ENCODE results near the gene MR1. TPM values are rescaled to one million over a fixed set of nuclear protein-coding genes. Genes with fewer than 3 reads are reported as not detected.

Gene MR1
- total and polyA plus RNA-seq, 9 donors: 6.9 to 53.6 (median 15.5) TPM

DNA sequence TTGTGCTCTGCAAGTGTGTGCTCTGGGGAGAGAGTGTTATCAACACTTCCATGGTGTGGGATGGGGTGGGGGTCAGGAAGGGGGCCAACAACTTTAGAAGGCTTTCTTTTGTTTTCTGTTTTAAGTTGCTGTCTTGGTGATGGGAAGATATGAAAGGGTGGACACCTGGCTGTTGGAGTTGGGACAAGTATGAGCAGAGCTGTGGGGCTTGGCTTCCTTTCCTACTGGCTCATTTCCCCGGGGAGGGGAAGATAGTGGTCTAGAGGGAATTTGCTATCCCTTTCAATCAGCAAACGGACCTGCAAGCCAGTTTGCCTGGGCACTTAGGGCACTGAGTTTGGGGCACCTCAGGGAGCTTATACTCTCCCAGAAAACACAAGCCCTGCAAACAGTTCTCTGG lies 73.9 kb downstream of the MR1 start:
- H3K4me1 ChIP-seq (ENCODE audit: insufficient read depth): peaks cover 3% of the 10 kb centered on the region
- DNase-seq: no peak
- no peaks in the 10 kb centered on the region for H3K27me3 ChIP-seq
- H3K9me3 ChIP-seq: no peaks in the 10 kb centered on the region
- TF ChIP-seq CTCF (IDR thresholded peaks at IDR 0.05): no peak
- no peak for TF ChIP-seq POLR2A (IDR thresholded peaks at IDR 0.05)
- TF ChIP-seq EP300 (IDR thresholded peaks at IDR 0.05): no peak
- intact Hi-C loops (cut with DNase I): no loop called here
- H3K4me3 ChIP-seq: no peak overlapping the region
- 20 to 33% (median 23%) methylated on average over 2 of the region's 2 CpGs for whole genome bisulfite sequencing, 3 donors
- no peak overlapping the region for H3K27ac ChIP-seq
- no peaks in the 10 kb centered on the region for H3K36me3 ChIP-seq

DNA sequence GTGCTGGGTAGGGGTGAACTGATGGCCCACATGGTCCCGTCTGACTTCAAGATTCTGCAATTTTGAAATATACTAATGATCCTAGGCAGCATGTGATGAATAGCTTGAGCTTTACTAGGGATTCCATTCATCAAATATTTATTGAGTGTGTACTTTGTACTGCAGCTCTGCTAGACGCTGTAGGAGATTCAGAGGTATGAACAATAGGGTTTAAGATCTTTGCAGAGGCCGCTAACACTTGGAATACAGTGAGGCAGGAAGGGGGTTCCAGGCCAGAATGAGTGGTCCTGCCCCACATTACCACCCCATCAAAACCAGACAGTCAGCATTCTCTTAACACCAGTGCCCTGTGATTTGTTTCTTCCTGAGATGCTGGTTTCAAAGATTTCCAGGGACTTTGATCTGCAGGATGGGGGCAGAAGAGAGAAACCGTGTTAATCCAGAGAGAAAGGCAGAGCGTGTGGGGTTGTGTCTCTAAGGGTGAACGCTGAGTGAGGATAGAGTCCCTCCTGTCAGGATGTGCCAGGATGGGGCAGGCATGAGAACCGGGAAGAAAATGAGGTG lies 74.6 kb downstream of the MR1 start:
- H3K9me3 ChIP-seq: no peaks in the 10 kb centered on the region
- 77 to 84% (median 81%) methylated on average over 7 of the region's 7 CpGs for WGBS, 3 donors
- TF ChIP-seq POLR2A (IDR thresholded peaks at IDR 0.05): no peak
- no peak for TF ChIP-seq EP300 (IDR thresholded peaks at IDR 0.05)
- H3K27ac ChIP-seq: no peak overlapping the region
- H3K4me3 ChIP-seq: no peak overlapping the region
- no peak for DNase-seq
- no peaks in the 10 kb centered on the region for H3K36me3 ChIP-seq
- H3K4me1 ChIP-seq (ENCODE audit: insufficient read depth): no peaks in the 10 kb centered on the region
- H3K27me3 ChIP-seq: no peaks in the 10 kb centered on the region
- intact Hi-C loops (cut with DNase I): no loop called here

DNA sequence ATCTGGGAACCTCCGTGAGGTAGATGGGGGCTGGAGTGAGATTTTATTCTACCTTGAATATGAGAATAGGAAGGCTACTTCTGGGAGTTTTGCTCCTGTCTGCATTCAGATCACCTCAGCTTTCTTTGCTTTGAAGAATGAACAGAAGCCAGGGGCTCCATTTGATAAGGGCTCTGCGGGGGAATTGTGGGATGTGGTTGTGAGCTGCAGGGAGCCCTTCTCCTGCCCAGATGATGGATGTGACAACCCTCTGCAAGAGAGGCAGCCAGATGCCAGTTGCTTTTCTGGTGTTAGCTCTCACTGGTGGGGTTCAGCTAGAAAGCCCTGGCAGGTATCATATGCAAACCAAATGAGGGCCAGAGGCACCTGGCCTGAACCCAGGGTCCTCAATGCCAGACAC lies 76.2 kb downstream of the MR1 start:
- TF ChIP-seq CTCF (IDR thresholded peaks at IDR 0.05) (no peak), POLR2A (IDR thresholded peaks at IDR 0.05) (no peak), EP300 (IDR thresholded peaks at IDR 0.05) (no peak)
- 85 to 96% (median 91%) methylated on average over 2 of the region's 2 CpGs for WGBS, 3 donors
- Histone ChIP-seq H3K27me3 (no peaks in the 10 kb centered on the region), H3K4me1 (ENCODE audit: insufficient read depth) (no peaks in the 10 kb centered on the region), H3K27ac (no peak overlapping the region), H3K9me3 (no peaks in the 10 kb centered on the region), H3K4me3 (no peak overlapping the region), H3K36me3 (no peaks in the 10 kb centered on the region)
- intact Hi-C loops (cut with DNase I): no loop called here
- DNase-seq: no peak

Other genes with a start within 250 kb of the MR1 start
- gene KIAA1614, start 121.1 kb upstream of the MR1 start, total RNA-seq: 10 to 100 TPM in 4 of 7 donors, 1 to 10 TPM in 3; 2.4 to 15.1 (median 11.4) TPM
- 10 to 100 TPM in 1 of 2 donors, 1 to 10 TPM in 1; 1.1 to 10.5 TPM for gene KIAA1614, start 121.1 kb upstream of the MR1 start, polyA plus RNA-seq
- 10 to 100 TPM; 15.6 to 21.7 (median 18.4) TPM for gene STX6, start 11.1 kb upstream of the MR1 start, total RNA-seq
- gene STX6, start 11.1 kb upstream of the MR1 start, polyA plus RNA-seq: 10 to 100 TPM in 1 of 2 donors, 1 to 10 TPM in 1; 9.9 to 14.8 TPM
- gene IER5, start 54.7 kb downstream of the MR1 start, total RNA-seq: 10 to 100 TPM in 1 of 7 donors, 1 to 10 TPM in 6; 2.7 to 43.4 (median 6.8) TPM
- gene IER5, start 54.7 kb downstream of the MR1 start, polyA plus RNA-seq: 1 to 10 TPM; 2.5 to 5.7 TPM